Left ventricle myocardium inferior (tissue), 1 donor: ENCODE data around the gene TTC21A. TPM values are rescaled to one million over a fixed set of nuclear protein-coding genes. Genes with fewer than 3 reads are reported as not detected.

Source experiments
- DNase-seq: peaks from one replicate; pipeline ENCODE4 v3.0.0-alpha.2; 2020
- H3K27ac ChIP-seq: fragments of 200-600 bp; replicated peaks from 2 replicates; pipeline ENCODE4 v1.8.0; 2021
- H3K27me3 ChIP-seq: fragments of 200-600 bp; 2 replicates; pipeline ENCODE4 v1.8.0; 2021; ENCODE audit warnings: low read depth
- H3K36me3 ChIP-seq: fragments of 200-600 bp; 2 replicates; pipeline ENCODE4 v1.8.0; 2021
- H3K4me1 ChIP-seq: fragments of 200-600 bp; 2 replicates; pipeline ENCODE4 v1.8.0; 2021
- H3K4me3 ChIP-seq: fragments of 200-600 bp; 2 replicates; pipeline ENCODE4 v1.8.0; 2021; ENCODE audit warnings: mild to moderate bottlenecking, moderate library complexity
- H3K9me3 ChIP-seq: fragments of 200-600 bp; replicated peaks from 2 replicates; pipeline ENCODE4 v1.8.0; 2021
- intact Hi-C: fragments of 100-400 bp; cut with micrococcal nuclease; formaldehyde crosslinking; loops from one replicate; pipeline ENCODE4 v1.11.0; 2022
- total RNA-seq: library from RNA; stranded (reverse); fragmentation: NEBNext Ultra II Directional; extraction: Animal tissue kit (Norgen Biotek cat#: 25700); gene quantifications from one replicate; pipeline ENCODE4 v1.2.1, GENCODE V29; 2021
- TF ChIP-seq, protein P1 (sequence below): fragments of 200-600 bp; IDR thresholded peaks from 2 replicates; pipeline ENCODE4 v1.8.0; 2021; ENCODE audit warnings: antibody characterized with exemption, mild to moderate bottlenecking, borderline replicate concordance
- donor health status: DM: no; HTN: yes; CAD: no; lungs with severe emphysema.

TTC21A gene
- total RNA-seq, 1 donor from 2014 or later: 2.1 TPM

DNA sequence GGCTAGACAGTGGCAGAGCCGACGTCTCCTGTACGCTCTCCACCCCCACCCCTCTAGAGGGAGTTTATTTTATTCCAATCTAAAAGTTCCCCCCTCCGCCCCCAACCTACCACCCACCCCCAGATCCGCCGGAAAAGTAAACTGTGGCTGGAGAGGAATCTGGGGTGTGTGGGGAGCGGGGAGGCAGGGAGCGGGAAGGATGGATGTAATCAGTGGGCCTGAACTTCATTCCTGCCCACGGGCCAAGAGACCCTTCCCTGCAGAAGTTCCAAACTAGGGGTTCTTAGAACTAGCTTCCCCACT is 46.4 kb downstream of the TTC21A start:
- TF ChIP-seq, protein P1, sequence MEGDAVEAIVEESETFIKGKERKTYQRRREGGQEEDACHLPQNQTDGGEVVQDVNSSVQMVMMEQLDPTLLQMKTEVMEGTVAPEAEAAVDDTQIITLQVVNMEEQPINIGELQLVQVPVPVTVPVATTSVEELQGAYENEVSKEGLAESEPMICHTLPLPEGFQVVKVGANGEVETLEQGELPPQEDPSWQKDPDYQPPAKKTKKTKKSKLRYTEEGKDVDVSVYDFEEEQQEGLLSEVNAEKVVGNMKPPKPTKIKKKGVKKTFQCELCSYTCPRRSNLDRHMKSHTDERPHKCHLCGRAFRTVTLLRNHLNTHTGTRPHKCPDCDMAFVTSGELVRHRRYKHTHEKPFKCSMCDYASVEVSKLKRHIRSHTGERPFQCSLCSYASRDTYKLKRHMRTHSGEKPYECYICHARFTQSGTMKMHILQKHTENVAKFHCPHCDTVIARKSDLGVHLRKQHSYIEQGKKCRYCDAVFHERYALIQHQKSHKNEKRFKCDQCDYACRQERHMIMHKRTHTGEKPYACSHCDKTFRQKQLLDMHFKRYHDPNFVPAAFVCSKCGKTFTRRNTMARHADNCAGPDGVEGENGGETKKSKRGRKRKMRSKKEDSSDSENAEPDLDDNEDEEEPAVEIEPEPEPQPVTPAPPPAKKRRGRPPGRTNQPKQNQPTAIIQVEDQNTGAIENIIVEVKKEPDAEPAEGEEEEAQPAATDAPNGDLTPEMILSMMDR: peak; percentile 18
- H3K4me1 ChIP-seq: peaks cover 58% of the 10 kb centered on the region

DNA sequence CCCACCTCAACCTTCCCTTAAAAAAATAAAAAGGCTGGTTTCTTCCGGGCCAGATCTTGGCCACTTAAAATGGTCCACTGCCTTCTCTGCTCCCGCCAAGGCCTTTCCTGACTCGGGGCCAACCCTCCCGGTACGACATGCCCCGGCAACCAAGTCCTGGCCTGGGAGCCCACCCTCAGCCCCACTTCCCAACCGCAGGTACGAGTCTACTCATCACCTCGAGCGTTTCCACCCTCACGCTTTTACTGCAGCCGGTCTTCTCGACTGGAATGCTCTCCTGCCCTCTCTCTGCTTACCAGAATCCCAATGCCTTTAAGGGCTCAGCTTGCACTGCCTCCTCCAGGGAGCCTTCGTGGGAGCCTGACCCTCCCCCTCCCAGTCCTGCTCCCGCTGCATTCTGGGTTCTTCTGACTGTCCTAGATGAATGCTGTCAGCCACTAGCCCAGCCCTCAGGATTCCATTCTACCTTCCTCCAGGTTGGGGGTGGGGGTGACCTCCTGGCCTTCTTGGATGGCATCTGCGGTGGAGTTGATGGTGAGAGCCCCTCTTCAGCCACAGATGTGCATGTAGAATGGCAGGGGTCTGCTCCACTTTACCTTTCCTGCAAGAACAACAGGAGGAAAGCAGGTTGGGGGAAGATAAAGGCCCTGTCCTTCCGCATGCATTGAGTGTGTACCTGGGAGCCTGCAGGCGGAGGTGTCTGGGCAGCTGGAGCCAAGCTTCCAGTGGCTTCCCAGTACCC is 47.0 kb downstream of the TTC21A start:
- TF ChIP-seq, protein P1: no peak
- intact Hi-C loops: no loop called here
- Histone ChIP-seq H3K27ac (peak overlapping the region; percentile 100), H3K4me1 (peaks cover 53% of the 10 kb centered on the region), H3K36me3 (no peaks in the 10 kb centered on the region), H3K4me3 (peak overlapping the region; percentile 96), H3K9me3 (no peaks in the 10 kb centered on the region), H3K27me3 (no peaks in the 10 kb centered on the region)
- no peak for DNase-seq

More for the DNA sequence above, 46.4 kb downstream of the TTC21A start:
- Histone ChIP-seq H3K27me3 (no peaks in the 10 kb centered on the region), H3K27ac (peak overlapping the region; percentile 100), H3K36me3 (no peaks in the 10 kb centered on the region), H3K9me3 (no peaks in the 10 kb centered on the region), H3K4me3 (peak overlapping the region; percentile 96)
- intact Hi-C loops: no loop called here
- DNase-seq: no peak

DNA sequence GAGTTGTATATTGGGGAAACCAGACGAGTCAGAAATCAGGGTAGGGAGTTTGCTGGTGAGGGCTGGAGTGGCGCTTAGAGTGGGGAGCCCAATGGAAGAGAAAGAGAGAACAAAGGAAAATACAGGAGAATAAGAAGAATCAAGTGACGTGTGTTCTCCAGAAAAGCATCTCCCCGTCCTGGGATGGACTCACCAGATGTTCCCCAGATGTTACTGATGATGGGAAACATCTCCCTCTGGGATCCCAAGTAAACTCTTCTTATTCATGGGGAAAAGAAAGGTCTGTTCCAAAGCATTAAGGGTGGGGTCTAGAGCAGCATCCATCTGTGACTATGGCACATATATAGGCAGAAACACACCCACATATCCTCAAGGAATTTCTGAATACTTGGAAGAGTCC is 48.9 kb downstream of the TTC21A start:
- intact Hi-C loops: no loop called here
- TF ChIP-seq, protein P1: no peak
- no peak for DNase-seq
- Histone ChIP-seq H3K27ac (peak overlapping the region; percentile 57), H3K27me3 (no peaks in the 10 kb centered on the region), H3K36me3 (no peaks in the 10 kb centered on the region), H3K4me1 (peaks cover 33% of the 10 kb centered on the region), H3K4me3 (no peak overlapping the region), H3K9me3 (no peaks in the 10 kb centered on the region)

- Histone ChIP-seq H3K27me3 (no peaks in the 10 kb centered on the region), H3K4me1 (peaks cover 24% of the 10 kb centered on the region), H3K27ac (no peak overlapping the region), H3K36me3 (no peaks in the 10 kb centered on the region), H3K9me3 (no peaks in the 10 kb centered on the region), H3K4me3 (no peak overlapping the region)
- DNase-seq: no peak
- intact Hi-C loops: no loop called here
- TF ChIP-seq, protein P1: no peak
Measured at GRCh38 chr3:39157359-39157758, 49.9 kb downstream of the TTC21A start.

- TF ChIP-seq, protein P1: no peak
- peaks cover 15% of the 10 kb centered on the region for H3K4me1 ChIP-seq
- peaks cover 3% of the 10 kb centered on the region for H3K9me3 ChIP-seq
- intact Hi-C loops: no loop called here
- no peaks in the 10 kb centered on the region for H3K27me3 ChIP-seq
- H3K27ac ChIP-seq: no peak overlapping the region
- no peak overlapping the region for H3K4me3 ChIP-seq
- no peaks in the 10 kb centered on the region for H3K36me3 ChIP-seq
- DNase-seq: no peak
Measured at GRCh38 chr3:39158148-39158715, 50.8 kb downstream of the TTC21A start.
